Fibroblast of pulmonary artery (primary cell): ENCODE results near the gene PRMT7.

Source experiments
- DNase-seq: peaks from one replicate; pipeline ENCODE4 v3.0.0-alpha.2; 2010; ENCODE audit warnings: low read depth
- H3K4me3 ChIP-seq: replicated peaks from 2 replicates; pipeline ENCODE4 v1.5.1; 2011; ENCODE audit warnings: low read depth, mild to moderate bottlenecking, control low read depth, low read length, moderate library complexity
- TF ChIP-seq, protein P1 (sequence below): IDR thresholded peaks from 2 replicates; pipeline ENCODE4 v1.5.1; 2011; ENCODE audit warnings: mild to moderate bottlenecking, control low read depth, low read length, inconsistent platforms; ENCODE audit errors: missing control alignments

Gene PRMT7, protein sequence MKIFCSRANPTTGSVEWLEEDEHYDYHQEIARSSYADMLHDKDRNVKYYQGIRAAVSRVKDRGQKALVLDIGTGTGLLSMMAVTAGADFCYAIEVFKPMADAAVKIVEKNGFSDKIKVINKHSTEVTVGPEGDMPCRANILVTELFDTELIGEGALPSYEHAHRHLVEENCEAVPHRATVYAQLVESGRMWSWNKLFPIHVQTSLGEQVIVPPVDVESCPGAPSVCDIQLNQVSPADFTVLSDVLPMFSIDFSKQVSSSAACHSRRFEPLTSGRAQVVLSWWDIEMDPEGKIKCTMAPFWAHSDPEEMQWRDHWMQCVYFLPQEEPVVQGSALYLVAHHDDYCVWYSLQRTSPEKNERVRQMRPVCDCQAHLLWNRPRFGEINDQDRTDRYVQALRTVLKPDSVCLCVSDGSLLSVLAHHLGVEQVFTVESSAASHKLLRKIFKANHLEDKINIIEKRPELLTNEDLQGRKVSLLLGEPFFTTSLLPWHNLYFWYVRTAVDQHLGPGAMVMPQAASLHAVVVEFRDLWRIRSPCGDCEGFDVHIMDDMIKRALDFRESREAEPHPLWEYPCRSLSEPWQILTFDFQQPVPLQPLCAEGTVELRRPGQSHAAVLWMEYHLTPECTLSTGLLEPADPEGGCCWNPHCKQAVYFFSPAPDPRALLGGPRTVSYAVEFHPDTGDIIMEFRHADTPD

DNA sequence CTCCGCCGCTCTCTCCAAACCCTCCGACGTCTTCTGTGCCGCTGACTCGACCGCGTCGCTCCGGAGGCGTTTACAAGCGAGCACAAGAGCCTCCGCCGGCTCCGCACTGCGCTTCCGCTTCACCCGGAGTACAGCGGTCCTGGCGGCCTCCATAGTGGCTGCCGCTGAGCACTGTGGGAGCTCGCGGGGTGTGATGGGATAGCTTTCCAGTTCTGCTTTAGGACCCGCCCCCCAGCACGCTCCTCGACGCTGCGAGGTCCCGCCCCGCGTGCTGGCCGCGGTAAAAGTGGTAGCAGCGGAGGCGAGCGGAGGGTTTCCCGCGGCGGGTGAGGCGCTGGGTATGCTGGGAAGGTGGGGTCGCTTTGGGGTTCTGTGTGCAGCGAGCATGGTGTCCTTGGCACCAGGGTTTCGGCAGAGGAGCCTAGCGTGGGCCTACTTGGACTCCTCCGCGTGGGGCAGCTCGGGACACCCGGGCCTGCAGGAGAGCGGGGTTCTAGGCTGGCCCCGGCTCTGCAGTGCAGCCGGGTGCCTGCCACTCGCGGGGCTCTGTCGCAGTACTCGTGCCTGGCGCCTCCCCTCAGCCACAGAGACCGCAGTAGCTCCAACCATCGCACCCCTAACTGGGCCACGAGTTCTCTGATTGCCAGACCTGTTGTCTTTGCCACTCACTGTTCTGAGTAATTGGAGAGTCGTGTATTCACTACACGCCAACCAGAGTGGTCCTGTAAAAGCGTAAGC is at the start of gene PRMT7, which contains the start of gene SLC7A6OS:
Gene PRMT7, plus strand, starts transcription at position 246 of the 738 bp plus-strand sequence. CDS start 4,961 bp downstream, outside the sequence.
Gene SLC7A6OS, minus strand, starts transcription at position 173 of the 738 bp plus-strand sequence. Its CDS starts 20 bp downstream, at position 153.
- peak; percentile 85 for DNase-seq
- TF ChIP-seq, protein P1, sequence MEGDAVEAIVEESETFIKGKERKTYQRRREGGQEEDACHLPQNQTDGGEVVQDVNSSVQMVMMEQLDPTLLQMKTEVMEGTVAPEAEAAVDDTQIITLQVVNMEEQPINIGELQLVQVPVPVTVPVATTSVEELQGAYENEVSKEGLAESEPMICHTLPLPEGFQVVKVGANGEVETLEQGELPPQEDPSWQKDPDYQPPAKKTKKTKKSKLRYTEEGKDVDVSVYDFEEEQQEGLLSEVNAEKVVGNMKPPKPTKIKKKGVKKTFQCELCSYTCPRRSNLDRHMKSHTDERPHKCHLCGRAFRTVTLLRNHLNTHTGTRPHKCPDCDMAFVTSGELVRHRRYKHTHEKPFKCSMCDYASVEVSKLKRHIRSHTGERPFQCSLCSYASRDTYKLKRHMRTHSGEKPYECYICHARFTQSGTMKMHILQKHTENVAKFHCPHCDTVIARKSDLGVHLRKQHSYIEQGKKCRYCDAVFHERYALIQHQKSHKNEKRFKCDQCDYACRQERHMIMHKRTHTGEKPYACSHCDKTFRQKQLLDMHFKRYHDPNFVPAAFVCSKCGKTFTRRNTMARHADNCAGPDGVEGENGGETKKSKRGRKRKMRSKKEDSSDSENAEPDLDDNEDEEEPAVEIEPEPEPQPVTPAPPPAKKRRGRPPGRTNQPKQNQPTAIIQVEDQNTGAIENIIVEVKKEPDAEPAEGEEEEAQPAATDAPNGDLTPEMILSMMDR, result no peak
- peak within 1 kb of the TSS; percentile 98 for H3K4me3 ChIP-seq

DNA sequence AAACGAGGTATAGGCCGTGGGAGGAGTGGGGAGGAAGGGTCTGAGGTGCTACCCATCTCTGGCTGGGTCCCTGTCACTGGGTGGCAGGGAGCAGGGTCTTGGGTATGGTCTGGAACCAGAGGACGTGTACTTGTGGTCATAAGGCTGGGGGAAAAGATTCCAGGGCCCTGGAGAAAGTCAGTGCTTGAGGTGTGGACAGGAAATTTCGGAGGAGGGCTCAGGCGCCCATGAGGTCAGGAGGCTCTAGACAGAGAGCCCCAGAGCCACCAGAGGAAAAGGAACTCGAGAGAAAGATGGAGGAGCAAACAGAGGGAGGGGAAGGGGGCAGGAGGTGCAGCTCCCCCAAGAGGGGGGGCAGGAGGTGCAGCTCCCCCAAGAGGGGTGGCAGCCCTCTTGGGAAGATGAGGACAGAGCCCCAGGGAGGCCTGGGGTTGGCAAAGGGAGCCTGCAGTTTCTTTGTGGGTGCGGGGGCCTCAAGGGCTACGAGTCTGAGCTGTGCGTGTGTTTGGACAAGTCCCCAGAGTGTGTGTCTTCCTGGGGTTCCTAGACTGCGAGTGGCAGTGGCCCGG is 47.2 kb upstream of the PRMT7 start:
- TF ChIP-seq, protein P1, result no peak
- peak overlapping the region; percentile 89 for H3K4me3 ChIP-seq
- no peak for DNase-seq

DNA sequence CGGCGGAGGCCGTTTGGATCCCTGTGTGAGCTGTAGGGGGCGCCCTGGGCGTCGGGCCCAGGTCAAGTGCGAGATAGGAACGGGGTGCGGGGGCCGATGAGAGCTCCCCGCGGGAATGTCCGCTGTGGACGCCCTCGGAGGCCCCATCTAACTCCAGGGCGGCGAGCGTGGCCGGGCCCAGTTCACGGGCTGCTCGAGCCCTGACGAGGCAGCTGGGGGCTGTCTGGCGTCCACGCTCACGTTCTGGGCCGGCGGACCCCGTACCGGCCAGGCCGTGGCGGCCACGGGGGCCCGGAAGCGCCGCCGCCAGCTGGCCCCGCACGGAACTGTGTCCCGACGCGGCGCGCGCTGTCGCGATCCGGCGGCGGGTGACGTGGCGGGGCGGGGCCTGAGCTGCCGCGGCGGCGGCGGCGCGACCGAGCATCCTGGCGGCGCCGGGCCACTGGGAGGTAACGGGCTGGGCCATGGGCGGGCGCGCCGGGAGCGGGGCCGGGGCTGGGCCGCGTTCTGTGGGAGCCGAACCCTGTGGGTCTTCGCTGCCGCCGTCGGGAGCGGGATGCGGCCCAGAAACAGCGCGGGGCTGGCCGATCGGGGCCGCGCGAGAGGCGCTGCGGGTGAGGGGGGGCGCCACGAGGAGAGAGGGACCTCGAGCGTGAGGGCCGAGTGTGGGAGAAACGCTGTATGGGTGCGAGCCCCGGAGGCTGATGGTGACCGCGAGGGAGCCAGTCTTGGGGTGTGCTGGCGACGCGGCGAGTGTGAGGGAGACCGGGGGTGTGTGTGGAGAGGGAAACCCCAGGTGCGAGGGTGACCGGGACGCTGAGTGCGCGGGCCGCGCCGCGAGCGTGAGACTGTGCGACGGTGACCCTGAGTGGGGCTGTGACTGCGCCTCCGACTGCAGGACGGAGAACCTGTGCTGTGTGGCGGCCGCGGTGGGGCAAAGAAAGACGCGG is 46.4 kb upstream of the PRMT7 start, which contains the start of gene SLC7A6:
Gene SLC7A6, plus strand, starts transcription at position 399 of the 950 bp plus-strand sequence. CDS start 10,201 bp downstream, outside the sequence.
- peak; percentile 68 for DNase-seq
- H3K4me3 ChIP-seq, result peak within 1 kb of the TSS; percentile 89
- TF ChIP-seq, protein P1, result peak; percentile 61

DNA sequence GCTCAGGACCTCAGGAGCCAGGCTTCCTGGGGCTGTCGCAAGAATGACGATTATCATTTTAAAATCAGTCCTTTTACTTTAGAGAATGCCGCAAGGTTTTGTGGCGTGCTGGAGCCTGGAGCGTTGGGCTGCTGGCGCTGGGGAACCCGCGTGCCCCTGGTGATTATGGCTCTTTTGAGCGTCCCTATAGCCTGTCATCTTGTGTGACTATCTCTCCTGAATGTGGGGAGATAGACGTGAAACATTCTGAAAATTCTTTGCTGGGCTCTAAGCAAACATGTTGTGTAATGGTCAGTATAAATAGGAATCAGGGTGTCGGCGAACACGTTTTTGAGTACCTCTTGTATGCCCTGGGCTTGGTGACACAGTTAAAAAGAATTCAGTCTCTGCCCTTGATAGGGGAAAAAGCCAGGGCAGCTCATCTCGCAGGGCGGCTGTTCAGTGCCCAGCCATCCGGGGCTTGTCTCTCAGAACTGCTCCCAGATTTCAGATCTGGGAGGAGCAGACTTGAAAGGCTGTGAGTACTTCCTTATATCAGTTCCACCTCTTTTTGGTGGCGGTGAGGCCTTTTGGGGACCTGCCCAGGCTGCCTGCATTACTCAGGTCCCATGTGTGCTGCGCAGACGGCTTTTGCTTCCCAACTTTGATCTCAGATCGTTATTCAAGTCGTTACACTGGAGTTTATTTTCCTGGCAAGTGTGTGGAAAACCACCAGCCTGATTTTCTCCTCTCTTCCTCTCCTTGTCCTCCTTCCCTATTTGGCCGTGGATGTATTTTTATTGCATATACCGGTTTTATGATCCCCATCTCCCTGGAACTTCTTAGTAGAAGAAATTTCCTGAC is 45.5 kb upstream of the PRMT7 start:
- H3K4me3 ChIP-seq, result peak overlapping the region; percentile 89
- DNase-seq, result peak; percentile 64
- TF ChIP-seq, protein P1, result no peak

DNA sequence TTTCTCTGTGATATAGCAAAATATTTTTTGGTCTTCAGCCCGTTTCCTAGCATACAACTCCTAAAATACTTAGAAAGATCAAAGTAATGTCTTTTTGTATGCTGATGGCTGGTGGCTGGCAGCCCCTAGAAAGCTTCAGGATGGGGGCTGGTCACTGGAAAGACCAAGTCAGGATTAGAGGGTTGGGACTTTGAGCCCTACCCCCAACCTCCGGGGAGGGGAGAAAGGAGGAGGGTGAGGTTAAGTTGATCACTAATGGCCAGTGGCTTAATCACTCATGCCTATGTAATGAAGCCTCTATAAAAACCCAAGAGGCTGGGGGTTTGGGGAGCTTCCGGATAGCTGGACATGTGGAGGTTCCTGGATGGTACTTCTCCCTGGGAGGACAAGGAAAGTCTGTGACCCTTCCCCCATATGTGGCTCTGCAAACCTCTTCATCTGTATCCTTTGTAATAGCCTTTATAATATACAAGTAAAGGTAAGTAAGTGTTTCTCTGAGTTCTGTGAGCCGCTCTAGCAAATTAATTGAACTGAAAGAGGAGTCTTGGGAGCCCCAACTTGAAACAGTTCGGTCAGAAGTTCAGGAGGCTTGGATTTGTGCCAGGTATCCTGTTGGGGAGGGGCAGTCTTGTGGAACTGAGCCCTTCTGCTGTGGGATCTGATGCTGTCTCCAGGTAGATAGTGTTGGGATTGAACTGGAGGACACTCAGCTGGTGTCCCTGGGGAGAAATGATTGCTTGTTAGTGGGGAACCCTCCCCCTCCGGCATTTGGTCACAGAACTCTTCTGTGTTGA is 43.0 kb upstream of the PRMT7 start:
- no peak overlapping the region for H3K4me3 ChIP-seq
- TF ChIP-seq, protein P1, result no peak
- DNase-seq, result no peak
